DOHH2 (cell line): ENCODE results near the gene CES3.

Experiments used
- H3F3A ChIP-seq: fragments of 200-600 bp; sonication (generic), shearing (Covaris generic); 2 replicates; pipeline ENCODE4 v1.6.0; 2016; ENCODE audit warnings: antibody characterized with exemption, mild to moderate bottlenecking; ENCODE audit not compliant: control insufficient read depth, insufficient read depth
- H3K27ac ChIP-seq: fragments of 200-600 bp; sonication (generic); 2 replicates; pipeline ENCODE4 v1.5.1; 2014; ENCODE audit warnings: low read depth, mild to moderate bottlenecking, low read length, moderate library complexity
- H3K27me3 ChIP-seq: fragments of 200-600 bp; sonication (generic); 2 replicates; pipeline ENCODE4 v1.6.1; 2014; ENCODE audit warnings: mild to moderate bottlenecking, low read length, mixed read lengths; ENCODE audit not compliant: control insufficient read depth
- H3K36me3 ChIP-seq: fragments of 200-600 bp; sonication (generic); 2 replicates; pipeline ENCODE4 v1.6.1; 2014; ENCODE audit warnings: mild to moderate bottlenecking, low read length, moderate library complexity, mixed read lengths; ENCODE audit not compliant: control insufficient read depth
- H3K4me1 ChIP-seq: fragments of 200-600 bp; sonication (generic); 2 replicates; pipeline ENCODE4 v1.6.1; 2014; ENCODE audit warnings: mild to moderate bottlenecking, low read length, mixed read lengths; ENCODE audit not compliant: control insufficient read depth
- H3K4me2 ChIP-seq: fragments of 200-600 bp; sonication (generic); 2 replicates; pipeline ENCODE4 v1.6.0; 2014; ENCODE audit warnings: mild to moderate bottlenecking, low read length, moderate library complexity
- H3K4me3 ChIP-seq: fragments of 200-600 bp; sonication (generic); 2 replicates; pipeline ENCODE4 v1.5.1; 2014; ENCODE audit warnings: mild to moderate bottlenecking, low read length, mixed read lengths
- H3K79me2 ChIP-seq: fragments of 200-600 bp; sonication (generic); 2 replicates; pipeline ENCODE4 v1.6.1; 2014; ENCODE audit warnings: mild to moderate bottlenecking, low read length, mixed read lengths; ENCODE audit not compliant: control insufficient read depth
- H3K9me2 ChIP-seq: fragments of 200-600 bp; sonication (generic); replicated peaks from 2 replicates; pipeline ENCODE4 v1.6.1; 2014; ENCODE audit warnings: mild to moderate bottlenecking, low read length, mixed read lengths; ENCODE audit not compliant: control insufficient read depth
- H3K9me3 ChIP-seq: fragments of 200-600 bp; sonication (generic); 2 replicates; pipeline ENCODE4 v1.6.1; 2014; ENCODE audit warnings: antibody characterized with exemption, low read length, mixed read lengths; ENCODE audit not compliant: control insufficient read depth, insufficient read depth
- H4K20me1 ChIP-seq: fragments of 200-600 bp; sonication (generic); 2 replicates; pipeline ENCODE4 v1.6.0; 2014; ENCODE audit warnings: low read depth, mild to moderate bottlenecking, antibody characterized with exemption, low read length, moderate library complexity; ENCODE audit not compliant: control insufficient read depth, insufficient read depth
- EZH2phosphoT487 ChIP-seq: fragments of 200-600 bp; sonication (generic); IDR thresholded peaks from 2 replicates; pipeline ENCODE4 v1.6.1; 2017; ENCODE audit warnings: borderline replicate concordance, mild to moderate bottlenecking, antibody characterized with exemption, low read length, moderate library complexity, mixed read lengths
- TF ChIP-seq, protein P1 (sequence below): fragments of 200-600 bp; sonication (generic); IDR thresholded peaks from one replicate; pipeline ENCODE4 v1.5.1; 2014; ENCODE audit warnings: antibody characterized with exemption, mild to moderate bottlenecking, low read depth, low read length; ENCODE audit not compliant: poor library complexity, severe bottlenecking

The CES3 gene

DNA sequence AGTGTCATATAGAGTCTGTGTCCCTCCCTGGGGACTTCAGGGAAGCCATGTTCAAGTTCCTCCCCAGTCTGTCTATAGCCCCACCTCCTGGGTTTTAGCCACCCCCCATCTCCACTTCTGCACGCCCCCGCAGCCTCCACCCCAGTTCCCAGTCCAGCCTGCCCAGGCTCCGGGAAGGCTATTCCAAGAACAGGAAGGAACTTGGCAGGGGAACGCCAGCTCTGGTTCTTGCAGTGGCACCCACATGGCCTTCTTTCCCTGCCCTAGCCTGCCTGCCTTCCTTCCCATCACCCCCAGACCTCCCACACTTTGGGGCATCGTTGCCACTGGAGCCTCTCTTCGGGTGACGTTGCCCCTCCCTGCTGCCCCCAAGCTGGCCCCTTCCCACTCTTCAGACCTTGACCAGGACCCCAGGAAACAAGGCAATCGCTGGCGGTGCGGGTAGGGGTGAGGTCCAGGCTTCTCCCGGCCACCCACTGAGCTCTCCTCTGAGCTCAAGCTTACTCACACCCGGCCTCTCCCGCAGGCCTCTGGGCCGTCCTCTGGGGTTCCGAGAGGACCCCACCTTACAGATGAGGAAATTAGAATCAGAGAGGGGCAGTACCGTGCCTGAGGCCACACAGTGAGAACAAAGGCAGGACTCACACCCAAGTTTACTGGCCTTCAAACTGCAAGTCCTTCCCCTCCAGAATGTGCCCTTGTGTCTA lies 18.1 kb downstream of the CES3 start:
- no peak overlapping the region for H3K4me2 ChIP-seq
- no peaks in the 10 kb centered on the region for H3K27me3 ChIP-seq
- no peak overlapping the region for H3K27ac ChIP-seq
- no peaks in the 10 kb centered on the region for H3K9me2 ChIP-seq
- TF ChIP-seq, protein P1, sequence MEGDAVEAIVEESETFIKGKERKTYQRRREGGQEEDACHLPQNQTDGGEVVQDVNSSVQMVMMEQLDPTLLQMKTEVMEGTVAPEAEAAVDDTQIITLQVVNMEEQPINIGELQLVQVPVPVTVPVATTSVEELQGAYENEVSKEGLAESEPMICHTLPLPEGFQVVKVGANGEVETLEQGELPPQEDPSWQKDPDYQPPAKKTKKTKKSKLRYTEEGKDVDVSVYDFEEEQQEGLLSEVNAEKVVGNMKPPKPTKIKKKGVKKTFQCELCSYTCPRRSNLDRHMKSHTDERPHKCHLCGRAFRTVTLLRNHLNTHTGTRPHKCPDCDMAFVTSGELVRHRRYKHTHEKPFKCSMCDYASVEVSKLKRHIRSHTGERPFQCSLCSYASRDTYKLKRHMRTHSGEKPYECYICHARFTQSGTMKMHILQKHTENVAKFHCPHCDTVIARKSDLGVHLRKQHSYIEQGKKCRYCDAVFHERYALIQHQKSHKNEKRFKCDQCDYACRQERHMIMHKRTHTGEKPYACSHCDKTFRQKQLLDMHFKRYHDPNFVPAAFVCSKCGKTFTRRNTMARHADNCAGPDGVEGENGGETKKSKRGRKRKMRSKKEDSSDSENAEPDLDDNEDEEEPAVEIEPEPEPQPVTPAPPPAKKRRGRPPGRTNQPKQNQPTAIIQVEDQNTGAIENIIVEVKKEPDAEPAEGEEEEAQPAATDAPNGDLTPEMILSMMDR, result no peak
- TF ChIP-seq EZH2phosphoT487, result no peak
- H4K20me1 ChIP-seq, result no peaks in the 10 kb centered on the region
- H3K36me3 ChIP-seq, result no peaks in the 10 kb centered on the region
- H3F3A ChIP-seq, result 0 out of 2 replicates have a peak, but pooled peaks cover 2% of the 10 kb centered on the region
- H3K4me1 ChIP-seq, result no peaks in the 10 kb centered on the region
- no peak overlapping the region for H3K4me3 ChIP-seq
- H3K9me3 ChIP-seq, result no peaks in the 10 kb centered on the region
- no peaks in the 10 kb centered on the region for H3K79me2 ChIP-seq

DNA sequence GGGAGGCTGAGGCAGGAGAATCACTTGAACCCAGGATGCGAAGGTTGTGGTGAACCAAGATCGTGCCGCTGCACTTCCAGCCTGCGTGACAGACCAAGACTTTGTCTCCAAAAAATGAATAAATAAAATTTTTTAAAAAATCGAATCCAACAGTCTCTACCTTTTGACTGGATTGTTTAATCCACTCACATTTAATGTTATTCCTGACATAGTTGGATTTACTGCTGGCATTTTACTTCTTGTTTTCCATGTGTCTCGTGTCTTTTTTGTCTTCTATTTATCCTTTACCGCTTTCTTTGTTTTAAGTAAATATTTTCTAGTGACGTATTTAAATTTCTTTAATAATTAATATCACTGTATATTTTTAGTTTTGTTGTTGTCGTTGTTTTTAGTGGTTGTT lies 22.0 kb downstream of the CES3 start:
- Histone ChIP-seq H3K36me3 (no peaks in the 10 kb centered on the region), H3K27me3 (no peaks in the 10 kb centered on the region)
- TF ChIP-seq EZH2phosphoT487, result no peak
- TF ChIP-seq, protein P1, result no peak

GRCh38 chr16:66984892-66985311 lies 23.8 kb downstream of the CES3 start:
- H3K9me3 ChIP-seq, result no peaks in the 10 kb centered on the region
- H4K20me1 ChIP-seq, result no peaks in the 10 kb centered on the region
- H3K4me1 ChIP-seq, result no peaks in the 10 kb centered on the region
- H3K36me3 ChIP-seq, result no peaks in the 10 kb centered on the region
- 0 out of 2 replicates have a peak, but pooled peaks cover 2% of the 10 kb centered on the region for H3F3A ChIP-seq
- H3K9me2 ChIP-seq, result no peaks in the 10 kb centered on the region
- no peak overlapping the region for H3K27ac ChIP-seq
- no peak for TF ChIP-seq EZH2phosphoT487
- TF ChIP-seq, protein P1, result no peak
- no peak overlapping the region for H3K4me2 ChIP-seq
- H3K4me3 ChIP-seq, result no peak overlapping the region
- no peaks in the 10 kb centered on the region for H3K79me2 ChIP-seq
- no peaks in the 10 kb centered on the region; the same call in 1 of the 2 replicates for H3K27me3 ChIP-seq

More for the DNA sequence above, 22.0 kb downstream of the CES3 start:
- Histone ChIP-seq H4K20me1 (no peaks in the 10 kb centered on the region), H3K9me2 (no peaks in the 10 kb centered on the region), H3F3A (0 out of 2 replicates have a peak, but pooled peaks cover 2% of the 10 kb centered on the region), H3K27ac (no peak overlapping the region), H3K9me3 (no peaks in the 10 kb centered on the region), H3K4me1 (no peaks in the 10 kb centered on the region), H3K4me3 (no peak overlapping the region), H3K4me2 (no peak overlapping the region), H3K79me2 (no peaks in the 10 kb centered on the region)
